ENCODE data around the gene ABL1. TPM values are rescaled to one million over a fixed set of nuclear protein-coding genes. Genes with fewer than 3 reads are reported as not detected.
A peak's percentile ranks its signal among the peaks of the same experiment; 100 is the strongest.

ABL1 gene
- total RNA-seq, 2 experiments from 2014 or later: 30.8 to 31.4 TPM

DNA sequence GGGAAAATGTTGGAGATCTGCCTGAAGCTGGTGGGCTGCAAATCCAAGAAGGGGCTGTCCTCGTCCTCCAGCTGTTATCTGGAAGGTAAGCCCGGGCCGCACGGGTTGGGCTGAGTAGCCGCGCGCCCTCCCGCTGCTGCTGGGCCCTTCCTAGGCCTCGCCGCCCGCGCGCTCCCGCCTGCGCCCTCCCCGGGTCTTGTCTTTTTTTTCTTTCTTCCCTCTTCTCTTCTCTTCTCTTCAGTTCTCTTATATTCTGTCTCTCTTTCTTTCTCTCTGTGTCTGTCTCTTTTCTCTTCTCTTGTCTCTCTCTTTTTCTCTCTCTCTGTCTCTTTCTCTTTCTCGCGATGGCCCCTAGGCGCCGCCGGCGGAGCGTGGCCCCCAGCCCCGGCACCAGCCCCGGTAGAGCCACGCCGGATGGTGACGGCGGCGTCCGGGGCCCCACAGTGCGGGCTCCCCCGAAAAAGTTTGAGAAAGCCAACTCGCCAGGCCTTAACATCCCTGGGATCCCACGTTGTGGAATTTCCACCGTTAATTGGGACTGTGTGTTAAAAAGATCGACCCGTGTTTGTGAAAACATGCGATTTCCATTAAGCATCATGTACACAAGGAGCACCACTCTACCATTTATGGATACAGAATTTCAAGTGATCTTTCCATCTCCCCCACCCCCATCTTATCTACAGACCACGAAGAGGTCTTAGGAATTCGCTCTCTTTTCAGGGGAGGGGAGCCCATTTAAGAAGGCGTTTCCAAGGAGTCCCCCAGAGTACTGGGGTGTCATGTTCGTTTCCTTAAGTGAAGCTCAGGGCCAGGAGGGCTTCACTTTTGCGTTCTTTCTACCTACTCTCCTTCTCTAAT is 616 bp downstream of the ABL1 start:
- CTCF ChIA-PET: interaction anchor here (1.4 kb wide), 1 partner anchor 8 kb away, joined by 3 read pairs; no protein-coding TSS in a partner anchor
- H3K27ac Mint-ChIP-seq: peak overlapping the region; percentile 82
- no peaks in the 10 kb centered on the region for H3K9me3 Mint-ChIP-seq
- POLR2A ChIA-PET: interaction anchor here (0.5 kb wide), 1 partner anchor 129 kb away, joined by 3 read pairs; no protein-coding TSS in a partner anchor
- peak; percentile 30 for DNase-seq
- H3K4me3 Mint-ChIP-seq: peak overlapping the region; percentile 91
- peaks cover 17% of the 10 kb centered on the region for H3K27me3 Mint-ChIP-seq
- no peaks in the 10 kb centered on the region for H3K36me3 Mint-ChIP-seq (ENCODE audit: low read depth)
- peaks cover 20% of the 10 kb centered on the region for H3K4me1 Mint-ChIP-seq

DNA sequence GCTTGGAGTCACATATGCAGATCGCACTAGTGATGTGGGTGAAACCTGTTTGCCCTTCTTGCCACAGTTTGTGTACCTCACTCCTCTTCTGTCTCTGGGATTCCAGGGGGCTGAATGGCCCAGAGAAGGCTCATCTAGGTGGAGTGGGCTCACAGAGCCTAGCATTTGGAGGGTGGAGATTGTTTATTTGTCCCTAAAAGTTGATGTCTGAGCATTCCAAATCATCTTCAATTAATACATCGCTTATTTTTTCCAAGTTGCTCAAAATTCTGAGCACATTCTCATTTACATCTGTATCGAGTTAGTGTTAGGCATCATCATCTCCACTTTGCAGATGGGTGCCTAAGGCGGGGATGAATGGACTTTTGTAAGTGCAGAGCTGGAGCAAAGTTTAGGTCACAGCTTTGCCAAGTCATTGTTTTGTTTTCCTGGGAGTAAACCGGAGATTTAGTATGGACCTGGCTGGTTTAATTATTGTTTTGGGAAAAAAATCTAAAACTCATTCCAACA is 2.0 kb downstream of the ABL1 start:
- POLR2A ChIA-PET: no interaction called here
- Mint-ChIP-seq H3K4me3 (peak overlapping the region; percentile 44), H3K4me1 (peaks cover 20% of the 10 kb centered on the region), H3K36me3 (ENCODE audit: low read depth) (no peaks in the 10 kb centered on the region), H3K27me3 (peaks cover 15% of the 10 kb centered on the region), H3K9me3 (no peaks in the 10 kb centered on the region), H3K27ac (no peak overlapping the region)
- CTCF ChIA-PET: interaction anchor here (1.0 to 1.4 kb wide), 2 partner anchors 9 to 31 kb away, joined by 3 read pairs; no protein-coding TSS in a partner anchor
- DNase-seq: no peak

DNA sequence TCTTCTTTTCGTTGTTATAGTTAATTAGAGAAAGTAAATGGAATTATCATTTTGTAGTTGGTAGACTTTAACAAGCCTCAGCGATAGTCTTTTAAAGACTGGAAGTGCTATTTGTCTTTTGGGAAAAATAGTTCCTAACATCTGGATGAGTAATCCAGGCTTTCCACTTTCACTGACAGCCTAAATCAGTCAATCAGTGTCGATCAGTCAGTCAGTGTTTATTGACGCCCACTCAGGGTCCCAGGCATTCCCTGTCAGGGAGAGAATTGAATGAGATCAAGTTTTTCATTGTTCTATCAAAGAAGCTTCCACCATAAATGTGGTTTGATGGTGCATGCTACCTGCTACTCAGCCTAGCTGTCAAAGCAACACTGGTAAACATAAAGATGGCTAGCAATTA is 2.6 kb downstream of the ABL1 start:
- no peak for DNase-seq
- ChIA-PET POLR2A (no interaction called here), CTCF (no interaction called here)
- Mint-ChIP-seq H3K27ac (no peak overlapping the region), H3K27me3 (peaks cover 12% of the 10 kb centered on the region), H3K36me3 (ENCODE audit: low read depth) (no peaks in the 10 kb centered on the region), H3K4me1 (peaks cover 20% of the 10 kb centered on the region), H3K4me3 (no peak overlapping the region), H3K9me3 (no peaks in the 10 kb centered on the region)

DNA sequence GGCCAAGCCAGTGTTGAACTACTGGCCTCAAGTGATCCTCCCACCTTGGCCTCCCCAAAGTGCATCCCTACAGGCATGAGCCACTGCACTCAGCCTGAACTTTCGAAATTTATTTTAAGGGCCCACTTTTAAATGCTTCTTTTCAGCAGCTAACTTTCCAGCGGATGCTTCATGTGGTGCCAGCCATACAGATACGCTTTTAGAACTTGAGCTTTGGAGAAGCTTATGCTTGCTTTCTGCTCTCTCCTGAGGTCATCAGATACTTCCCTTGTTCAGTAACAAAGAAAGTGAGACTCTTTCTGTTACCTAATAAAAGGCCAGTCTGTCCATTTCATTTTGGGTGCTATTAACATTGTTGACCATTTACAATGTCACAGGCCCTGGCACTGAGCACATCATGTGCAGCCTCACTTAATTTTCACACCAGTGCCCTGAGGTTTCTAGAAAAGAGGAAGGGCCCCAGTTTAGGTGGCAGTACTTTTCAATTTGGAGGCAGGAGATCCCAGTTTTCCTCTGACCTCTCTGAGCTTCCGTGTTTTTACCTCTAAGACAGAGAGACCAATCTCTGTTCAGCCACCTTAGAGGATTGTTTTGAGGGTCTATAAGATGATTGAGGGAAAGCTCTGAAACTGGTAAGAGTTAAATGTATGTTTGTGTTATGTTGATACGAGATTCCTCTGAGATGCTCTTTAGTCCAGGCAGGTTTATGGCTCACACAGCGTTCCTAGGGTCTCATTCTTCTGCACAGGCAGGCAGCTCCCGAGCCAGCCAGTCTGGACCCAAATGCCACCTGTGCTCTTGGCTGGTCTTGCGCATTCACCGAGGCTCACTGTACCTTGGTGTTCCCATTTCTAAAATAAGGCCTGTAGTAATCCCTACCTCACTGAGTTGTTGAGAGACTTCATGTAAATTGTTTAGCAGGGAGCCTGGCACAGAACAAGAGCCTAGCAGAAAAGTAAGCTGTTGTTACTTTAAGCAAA is 4.4 kb downstream of the ABL1 start:
- Mint-ChIP-seq H3K4me3 (no peak overlapping the region), H3K9me3 (no peaks in the 10 kb centered on the region), H3K36me3 (ENCODE audit: low read depth) (no peaks in the 10 kb centered on the region), H3K27ac (no peak overlapping the region), H3K27me3 (peaks cover 8% of the 10 kb centered on the region), H3K4me1 (peaks cover 24% of the 10 kb centered on the region)
- no peak for DNase-seq
- POLR2A ChIA-PET: no interaction called here
- CTCF ChIA-PET: no interaction called here

DNA sequence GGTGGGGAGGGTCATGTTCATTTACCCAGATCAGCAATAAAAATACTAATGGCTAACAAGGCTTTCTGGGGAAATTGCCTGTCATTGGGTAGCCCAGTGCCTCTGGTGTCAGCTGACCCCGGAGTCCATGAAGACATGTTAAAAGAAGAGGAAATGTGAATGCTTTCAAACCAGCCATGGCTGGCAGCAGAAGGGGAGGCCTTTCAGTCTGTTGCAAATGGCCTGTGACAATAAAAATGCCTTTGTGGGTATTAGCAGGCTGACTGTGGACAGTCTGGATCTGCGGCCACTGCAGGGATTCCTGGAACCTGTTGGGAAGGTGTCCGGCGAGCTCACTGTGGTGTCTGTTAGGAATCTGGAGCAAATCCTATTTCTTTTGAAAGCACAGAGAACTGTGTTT is 7.5 kb downstream of the ABL1 start:
- no peaks in the 10 kb centered on the region for H3K9me3 Mint-ChIP-seq
- H3K27ac Mint-ChIP-seq: no peak overlapping the region
- CTCF ChIA-PET: interaction anchor here (2.6 kb wide), 1 partner anchor 23 kb away, joined by 13 read pairs; no protein-coding TSS in a partner anchor
- POLR2A ChIA-PET: no interaction called here
- no peaks in the 10 kb centered on the region for H3K27me3 Mint-ChIP-seq
- DNase-seq: no peak
- H3K4me1 Mint-ChIP-seq: peaks cover 7% of the 10 kb centered on the region
- H3K4me3 Mint-ChIP-seq: no peak overlapping the region
- no peaks in the 10 kb centered on the region for H3K36me3 Mint-ChIP-seq (ENCODE audit: low read depth)

DNA sequence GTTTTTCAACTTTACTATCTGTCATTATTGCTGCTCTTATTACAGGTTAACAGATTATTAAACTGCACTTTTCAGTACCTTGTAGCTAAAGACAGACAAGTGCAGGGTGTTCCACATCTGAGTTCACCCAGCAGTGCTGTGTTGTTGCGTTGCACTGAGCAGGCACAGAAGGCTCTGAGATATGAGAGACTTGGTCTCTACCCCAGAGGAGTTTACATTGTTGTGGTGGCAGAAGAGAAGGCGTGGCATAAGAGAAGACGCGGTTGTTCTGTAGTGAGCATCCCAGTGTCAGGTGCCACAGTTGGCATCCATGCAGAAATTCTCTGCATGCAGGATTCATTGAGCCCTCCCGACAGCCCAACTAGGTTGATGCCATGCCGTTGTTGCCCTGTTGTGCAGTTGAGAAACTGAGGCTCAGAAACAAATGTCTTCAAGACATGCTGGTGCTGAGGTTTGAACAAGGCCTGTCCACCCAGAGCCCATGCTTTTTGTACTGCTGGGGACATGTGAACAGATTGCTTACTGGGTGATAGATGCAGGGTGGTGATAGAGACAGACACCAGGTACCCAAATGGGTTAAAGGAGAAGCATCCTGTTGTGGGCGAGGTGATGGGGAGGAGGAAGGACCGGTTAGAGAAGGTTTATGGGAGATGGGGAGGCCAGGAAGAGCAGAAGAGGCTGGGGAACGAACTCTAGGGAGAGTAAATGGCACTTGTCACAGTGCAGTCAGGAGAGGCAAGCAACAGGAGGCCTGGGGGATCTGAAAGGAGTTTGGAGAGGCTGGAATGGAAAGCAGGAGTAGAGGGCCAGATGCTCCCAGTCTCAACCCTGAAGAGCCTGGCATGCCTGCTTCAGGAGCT is 8.2 kb downstream of the ABL1 start:
- Mint-ChIP-seq H3K4me1 (peaks cover 7% of the 10 kb centered on the region), H3K27ac (no peak overlapping the region), H3K27me3 (no peaks in the 10 kb centered on the region), H3K4me3 (no peak overlapping the region), H3K9me3 (no peaks in the 10 kb centered on the region), H3K36me3 (ENCODE audit: low read depth) (no peaks in the 10 kb centered on the region)
- CTCF ChIA-PET: interaction anchor here (2.6 kb wide), 1 partner anchor 22 kb away, joined by 13 read pairs; no protein-coding TSS in a partner anchor
- POLR2A ChIA-PET: no interaction called here
- no peak for DNase-seq

DNA sequence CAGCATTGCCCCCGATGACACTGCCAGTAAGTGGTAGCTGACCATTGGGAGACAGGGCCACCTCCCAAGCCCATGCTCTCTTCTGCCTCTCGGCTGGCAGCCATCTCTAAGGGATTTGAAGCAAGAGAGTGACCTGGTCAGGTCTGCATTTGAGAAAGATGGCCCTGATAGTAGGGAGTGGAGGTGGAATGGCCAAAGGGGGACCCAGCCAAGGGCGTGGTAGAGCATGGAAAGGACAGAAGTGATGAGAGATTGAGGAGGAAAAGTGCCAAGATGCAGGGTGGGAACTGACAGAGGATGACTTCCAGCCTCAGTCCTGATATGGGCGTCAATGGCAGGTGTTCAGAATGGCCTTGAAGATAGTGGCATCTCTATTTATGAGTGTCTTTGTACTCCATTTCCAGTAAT is 9.0 kb downstream of the ABL1 start:
- Mint-ChIP-seq H3K27ac (no peak overlapping the region), H3K27me3 (no peaks in the 10 kb centered on the region), H3K4me3 (no peak overlapping the region), H3K36me3 (ENCODE audit: low read depth) (no peaks in the 10 kb centered on the region), H3K9me3 (no peaks in the 10 kb centered on the region), H3K4me1 (peaks cover 7% of the 10 kb centered on the region)
- CTCF ChIA-PET: interaction anchor here (2.6 kb wide), 1 partner anchor 21 kb away, joined by 13 read pairs; no protein-coding TSS in a partner anchor
- no peak for DNase-seq
- POLR2A ChIA-PET: no interaction called here

DNA sequence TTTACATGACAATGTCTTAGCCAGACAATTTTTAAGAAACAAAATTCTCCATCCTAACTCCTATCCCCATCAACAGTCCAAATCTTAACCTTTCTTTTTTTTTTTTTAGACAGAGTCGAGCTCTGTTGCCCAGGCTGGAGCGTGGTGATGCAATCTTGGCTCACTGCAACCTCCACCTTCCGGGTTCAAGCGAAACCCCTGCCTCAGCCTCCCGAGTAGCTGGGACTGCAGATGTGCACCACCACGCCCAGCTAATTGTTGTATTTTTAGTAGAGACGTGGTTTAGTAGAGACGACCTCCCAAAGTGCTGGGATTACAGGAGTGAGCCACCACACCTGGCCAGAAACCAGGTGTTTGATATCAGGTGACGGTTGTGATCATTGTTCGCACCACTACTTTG is 10.2 kb downstream of the ABL1 start:
- no peaks in the 10 kb centered on the region for H3K9me3 Mint-ChIP-seq
- CTCF ChIA-PET: interaction anchor here (1.2 to 1.7 kb wide), 2 partner anchors 17 to 22 kb away, joined by 3 to 4 read pairs; no protein-coding TSS in a partner anchor
- no peak overlapping the region for H3K4me3 Mint-ChIP-seq
- no peaks in the 10 kb centered on the region for H3K36me3 Mint-ChIP-seq (ENCODE audit: low read depth)
- H3K27ac Mint-ChIP-seq: no peak overlapping the region
- H3K4me1 Mint-ChIP-seq: peaks cover 7% of the 10 kb centered on the region
- POLR2A ChIA-PET: interaction anchor here (0.7 kb wide), 1 partner anchor 911 kb away, joined by 3 read pairs; no protein-coding TSS in a partner anchor
- H3K27me3 Mint-ChIP-seq: no peaks in the 10 kb centered on the region
- no peak for DNase-seq

DNA sequence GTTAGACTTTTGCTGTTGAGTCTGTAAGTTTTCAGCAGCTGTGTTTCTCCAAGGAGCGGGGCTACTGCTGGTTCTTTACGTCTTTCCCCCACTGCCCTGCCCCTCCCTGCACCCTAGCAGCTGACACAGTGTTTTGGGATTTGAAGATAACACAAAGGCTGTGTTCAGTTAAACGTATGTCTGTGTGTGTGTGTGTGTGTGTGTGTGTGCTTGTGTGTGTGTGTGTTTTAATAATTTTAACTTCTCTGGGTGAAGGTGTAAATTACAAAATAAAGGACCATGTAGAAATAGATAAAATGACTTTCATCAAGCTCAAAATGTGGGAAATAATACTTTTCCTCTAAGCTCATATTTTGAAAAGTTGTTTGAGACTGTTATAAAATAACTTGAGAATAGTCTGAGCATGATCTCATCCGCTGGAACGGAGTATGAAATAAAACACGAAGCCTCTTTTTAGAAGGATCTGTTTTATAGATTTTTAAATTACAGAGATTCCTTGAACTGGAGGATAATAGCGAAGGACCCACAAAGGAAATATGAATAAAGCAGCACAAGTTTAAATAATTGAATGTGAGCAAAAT is 10.9 kb downstream of the ABL1 start:
- Mint-ChIP-seq H3K36me3 (ENCODE audit: low read depth) (no peaks in the 10 kb centered on the region), H3K27ac (no peak overlapping the region), H3K4me1 (peaks cover 7% of the 10 kb centered on the region), H3K4me3 (no peak overlapping the region), H3K9me3 (no peaks in the 10 kb centered on the region), H3K27me3 (no peaks in the 10 kb centered on the region)
- ChIA-PET CTCF (interaction anchor here (0.5 to 1.7 kb wide), 3 partner anchors 16 to 72 kb away, joined by 3 to 4 read pairs (median 3); no protein-coding TSS in a partner anchor), POLR2A (no interaction called here)
- DNase-seq: no peak

DNA sequence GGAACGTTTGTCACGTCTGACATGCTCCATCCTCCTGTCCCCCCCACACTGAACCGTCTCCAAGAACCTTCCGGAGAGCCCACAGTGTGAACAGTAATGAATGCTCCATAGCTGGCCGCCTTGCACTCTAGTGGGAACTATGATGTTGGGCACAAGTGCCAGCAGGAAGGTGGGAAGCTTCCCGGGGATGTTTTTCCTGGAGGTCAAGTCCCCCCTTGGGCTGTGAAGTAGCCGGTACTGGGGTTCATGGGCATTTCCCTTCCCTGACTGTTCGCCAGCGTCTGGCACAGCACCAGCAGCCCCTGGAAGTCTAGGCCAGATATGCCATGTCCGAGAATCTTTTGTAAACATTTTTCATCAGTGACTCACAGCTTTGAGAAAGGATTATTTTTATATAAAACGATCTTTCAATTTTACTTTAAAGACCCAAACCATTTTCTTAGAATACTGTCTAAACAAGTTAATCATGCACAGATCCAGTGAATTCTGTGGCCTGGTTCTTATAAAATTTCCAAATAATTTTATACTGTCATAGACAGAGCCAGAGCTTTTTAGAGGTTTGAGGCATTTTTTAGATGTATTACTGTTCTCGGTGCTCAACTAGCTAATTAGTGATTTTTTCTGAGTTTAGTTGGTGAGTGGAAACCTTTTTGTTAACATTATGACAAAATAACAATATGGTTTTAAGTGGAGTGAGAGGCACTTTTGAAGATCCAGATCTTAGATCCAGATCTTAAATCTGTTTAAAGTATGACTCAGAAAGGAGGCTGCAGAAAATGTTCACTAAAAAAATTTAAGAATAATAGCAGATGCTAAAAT is 11.6 kb downstream of the ABL1 start:
- H3K4me3 Mint-ChIP-seq: no peak overlapping the region
- H3K4me1 Mint-ChIP-seq: peaks cover 7% of the 10 kb centered on the region
- no peak overlapping the region for H3K27ac Mint-ChIP-seq
- DNase-seq: no peak
- H3K36me3 Mint-ChIP-seq (ENCODE audit: low read depth): no peaks in the 10 kb centered on the region
- POLR2A ChIA-PET: no interaction called here
- H3K9me3 Mint-ChIP-seq: no peaks in the 10 kb centered on the region
- CTCF ChIA-PET: interaction anchor here (1.7 kb wide), 1 partner anchor 15 kb away, joined by 3 read pairs; no protein-coding TSS in a partner anchor
- H3K27me3 Mint-ChIP-seq: no peaks in the 10 kb centered on the region

All from activated CD4-positive, alpha-beta memory T cell treated with anti-CD3 and anti-CD28 coated beads, Interleukin-2, amount 10 ng/mL, durations not matched to agents 7 days and 5 days (primary cell).